Jurkat, Clone E6-1 (cell line): Measurements from ENCODE around the gene CDK12.

Experiments used
- DNase-seq: peaks from one replicate; pipeline ENCODE4 v3.0.0-alpha.2; 2011; ENCODE audit warnings: low read depth, low spot score
- H3K4me3 ChIP-seq: 2 replicates; pipeline ENCODE4 v1.5.1; 2011; ENCODE audit warnings: mild to moderate bottlenecking, low read length, control low read depth, moderate library complexity

The CDK12 gene

DNA sequence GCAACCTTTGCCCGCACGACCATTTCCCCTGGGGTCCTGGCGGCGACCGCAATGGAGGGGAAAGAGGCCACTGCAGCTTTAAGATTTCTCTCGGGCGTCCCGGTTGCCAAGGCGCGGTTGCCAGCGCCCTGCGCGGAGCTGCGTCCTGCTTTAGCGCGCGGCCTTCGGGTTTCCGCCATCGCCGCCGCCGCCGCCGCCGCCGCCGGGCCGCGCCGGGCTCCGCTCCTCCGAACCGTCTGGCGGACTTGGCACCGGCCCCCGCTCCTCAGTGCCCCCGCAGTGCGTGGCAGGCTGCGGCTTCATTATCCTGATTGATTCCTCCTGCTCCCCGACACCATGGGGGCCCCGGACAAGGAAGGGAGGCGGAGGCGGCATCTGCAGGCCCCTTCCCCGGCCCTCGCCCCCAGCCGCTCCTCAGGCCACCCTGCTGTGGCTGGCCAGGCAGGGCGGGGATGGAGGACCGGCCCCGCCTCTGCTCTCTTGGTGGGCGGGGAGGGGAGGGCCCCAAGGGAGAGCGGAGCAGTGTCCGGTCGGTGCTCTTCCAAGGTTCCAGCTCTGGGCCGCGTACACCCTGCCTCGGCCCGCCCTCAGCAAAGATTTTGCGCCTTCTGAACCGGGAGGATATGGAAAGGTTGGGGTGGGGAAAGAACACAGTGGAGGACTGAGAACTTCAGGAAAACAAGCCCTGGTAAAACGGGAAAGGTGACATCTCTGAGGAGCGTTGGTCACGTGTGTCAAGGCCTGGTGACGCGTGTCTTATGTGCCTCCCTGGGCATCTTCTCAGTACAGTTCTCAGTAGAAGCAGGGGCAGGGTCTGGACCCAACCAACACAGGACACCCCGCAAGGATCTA is 112.4 kb downstream of the CDK12 start:
- H3K4me3 ChIP-seq, result peak overlapping the region; percentile 54
- peak; percentile 12 for DNase-seq

DNA sequence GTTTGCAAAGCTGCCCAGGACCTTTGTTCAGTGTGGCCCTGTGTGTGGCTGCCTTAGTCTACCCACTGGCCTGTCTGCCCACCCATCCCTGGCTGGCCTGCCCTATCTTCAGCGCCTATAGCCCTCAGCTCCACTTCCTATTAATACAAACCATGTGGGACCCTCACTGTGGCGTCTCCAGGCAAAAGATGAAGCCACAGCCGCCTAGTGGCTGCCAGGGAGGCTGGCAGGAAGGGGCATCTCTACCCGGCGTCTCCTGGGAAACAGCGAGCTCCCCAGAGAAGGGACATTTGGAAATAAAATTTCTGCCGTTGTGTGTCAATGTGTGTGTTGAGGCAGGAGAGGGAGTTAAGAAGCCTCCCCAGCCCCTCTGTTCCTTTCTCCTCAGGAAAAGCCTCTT is 114.9 kb downstream of the CDK12 start:
- H3K4me3 ChIP-seq, result no peak overlapping the region
- DNase-seq, result peak; percentile 15

DNA sequence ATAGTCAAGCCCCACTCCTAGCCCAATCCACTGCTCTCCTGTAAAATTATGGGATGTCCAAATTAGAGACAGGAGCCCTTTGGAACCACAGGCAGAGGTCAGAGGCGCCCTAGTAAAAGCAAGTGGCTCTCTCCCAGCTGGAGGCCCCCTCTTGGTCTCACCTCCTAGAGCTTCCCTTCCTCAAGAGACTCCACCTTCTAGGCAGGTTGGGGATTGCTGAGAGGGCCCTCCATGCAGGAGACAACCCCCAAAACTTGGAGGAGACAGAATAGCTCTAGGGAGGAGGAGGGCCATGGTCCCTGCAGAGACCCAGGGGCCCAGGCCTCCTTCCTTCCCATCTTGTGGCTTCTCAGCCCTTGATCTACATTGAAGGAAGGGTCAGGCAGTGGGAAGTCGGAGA is 117.0 kb downstream of the CDK12 start:
- no peak for DNase-seq

DNA sequence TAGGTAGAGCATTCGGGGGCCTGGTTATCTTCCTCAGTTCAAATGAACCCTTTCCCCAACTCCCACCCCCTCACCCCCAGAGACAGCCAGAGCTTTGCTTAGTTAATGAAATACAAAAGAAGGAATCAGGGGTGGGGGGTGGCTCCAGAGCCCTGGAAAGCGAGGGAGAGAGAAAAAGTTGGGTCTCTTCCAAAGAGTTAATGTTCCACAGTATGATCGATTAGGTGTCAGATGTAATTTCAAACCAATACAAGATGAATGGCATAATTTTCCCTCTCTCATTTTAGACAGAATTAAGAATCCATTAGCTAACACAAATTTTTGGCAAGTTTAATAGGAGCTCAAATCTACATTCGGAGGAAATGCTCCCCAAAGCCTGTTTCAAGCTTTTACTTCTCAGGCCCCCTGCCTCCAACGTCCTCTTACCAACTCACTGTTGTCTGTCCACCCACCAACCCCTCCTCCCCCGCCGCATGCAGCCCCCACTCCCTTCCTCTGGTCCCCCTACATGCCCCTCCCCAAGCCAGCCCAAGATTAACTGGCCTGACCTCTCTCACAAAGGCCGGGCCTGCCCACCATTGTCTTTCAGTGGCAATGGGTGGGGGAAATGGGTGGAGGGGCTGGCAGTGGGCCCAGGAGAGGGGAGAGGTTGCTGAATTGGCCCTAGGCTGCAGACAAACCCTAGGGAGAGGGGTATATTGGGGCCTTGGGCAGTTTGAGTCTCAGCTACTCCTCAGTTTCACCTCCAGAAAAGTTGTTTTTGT is 118.2 kb downstream of the CDK12 start:
- no peak overlapping the region for H3K4me3 ChIP-seq
- DNase-seq, result no peak

More for the DNA sequence above, 117.0 kb downstream of the CDK12 start:
- no peak overlapping the region for H3K4me3 ChIP-seq

DNA sequence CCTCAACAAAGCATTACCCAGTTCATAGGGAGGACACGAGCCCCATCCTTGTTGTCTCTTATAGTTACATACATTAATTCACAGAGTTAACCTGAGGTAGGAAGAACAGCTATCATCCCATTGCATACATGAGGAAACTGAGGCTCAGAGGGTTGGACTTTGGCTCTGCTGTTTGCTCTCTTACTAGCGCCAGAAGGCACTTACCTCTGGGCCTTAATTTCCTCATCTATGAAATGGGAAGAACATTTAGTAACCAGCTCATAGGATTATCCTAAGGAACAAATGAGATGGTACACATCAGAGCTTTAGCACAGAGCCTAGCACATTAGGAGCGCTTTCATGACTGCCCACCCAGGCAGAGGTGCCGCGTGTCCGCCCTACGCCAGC is 118.8 kb downstream of the CDK12 start:
- H3K4me3 ChIP-seq, result no peak overlapping the region
- DNase-seq, result no peak

DNA sequence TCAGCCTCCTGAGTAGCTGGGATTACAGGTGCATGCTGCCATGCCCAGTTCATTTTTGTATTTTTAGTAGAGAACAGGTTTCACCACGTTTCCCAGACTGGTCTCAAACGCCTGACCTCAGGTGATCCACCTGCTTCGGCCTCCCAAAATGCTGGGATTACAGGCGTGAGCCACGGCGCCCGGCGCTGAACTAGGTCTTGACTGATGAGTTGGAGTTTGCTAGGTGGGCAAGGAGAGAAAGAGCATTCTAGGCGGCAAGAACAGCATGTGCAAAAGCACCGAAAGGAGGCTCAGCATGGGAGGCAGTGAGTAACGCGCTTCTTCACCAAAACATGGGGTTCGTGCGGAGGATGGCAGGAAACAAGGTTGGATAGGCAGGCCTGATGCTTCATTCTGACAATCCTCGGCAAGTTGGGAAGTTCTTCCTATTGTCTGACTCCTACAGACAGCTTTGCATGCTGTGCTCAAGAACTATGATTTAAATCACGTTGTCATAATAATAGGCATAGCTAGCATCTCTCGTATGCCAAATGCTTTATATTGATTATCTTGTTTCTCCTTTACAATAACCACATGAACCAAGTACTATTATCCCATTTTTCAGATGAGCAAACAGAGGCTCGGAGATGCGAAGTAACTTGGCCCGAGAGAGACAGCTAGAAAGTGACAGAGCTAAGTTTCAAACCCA is 119.9 kb downstream of the CDK12 start:
- H3K4me3 ChIP-seq, result no peak overlapping the region
- DNase-seq, result no peak

DNA sequence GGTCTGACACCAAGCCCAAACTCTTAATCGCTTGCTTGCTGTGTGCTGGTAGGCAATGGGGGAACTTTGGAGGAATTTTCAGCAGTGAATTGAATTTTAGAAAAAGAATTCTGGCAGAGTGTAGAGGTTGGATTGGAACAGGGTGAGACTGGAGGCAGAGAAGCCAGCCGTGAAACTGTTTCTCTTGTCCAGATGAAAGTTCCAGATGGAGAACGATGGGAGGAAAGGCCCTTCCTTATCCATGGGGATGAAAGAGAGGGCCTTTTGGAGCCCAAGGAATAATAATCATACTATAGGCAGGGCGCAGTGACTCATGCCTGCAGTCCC is 120.4 kb downstream of the CDK12 start:
- H3K4me3 ChIP-seq, result no peak overlapping the region
- DNase-seq, result no peak

DNA sequence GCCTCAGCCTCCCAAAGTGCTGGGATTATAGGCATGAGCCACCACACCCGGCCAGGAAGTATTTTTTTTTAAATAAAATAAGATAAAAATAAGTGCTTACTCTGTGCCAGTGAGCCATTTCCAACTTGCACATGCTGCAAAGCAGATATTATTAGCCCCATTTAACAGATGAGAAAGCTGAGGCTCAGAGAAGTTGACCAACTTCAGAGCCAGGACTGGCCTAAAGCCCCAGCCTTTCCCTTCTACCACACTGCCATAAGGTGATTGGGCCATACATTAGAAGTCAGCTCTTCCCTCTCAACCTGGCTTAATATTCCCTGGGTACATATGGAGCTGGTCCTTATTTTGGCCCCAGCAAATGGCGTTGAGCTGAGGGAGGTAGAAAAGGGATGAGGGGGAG is 121.4 kb downstream of the CDK12 start:
- DNase-seq, result no peak
- no peak overlapping the region for H3K4me3 ChIP-seq
